Hepatocyte (in vitro differentiated cells): ENCODE data around the gene MMD. TPM values are rescaled to one million over a fixed set of nuclear protein-coding genes. Genes with fewer than 3 reads are reported as not detected.

Source experiments
- DNase-seq: peaks from one replicate; pipeline ENCODE4 v3.0.0-alpha.2; 2016; ENCODE audit warnings: low spot score
- H2AFZ ChIP-seq: fragments of 200-600 bp; sonication (generic); 2 replicates; pipeline ENCODE4 v1.6.0; 2016; ENCODE audit warnings: antibody characterized with exemption, mild to moderate bottlenecking
- H3K27ac ChIP-seq: fragments of 200-600 bp; sonication (generic); 2 replicates; pipeline ENCODE4 v1.5.1; 2016; ENCODE audit warnings: mild to moderate bottlenecking
- H3K27me3 ChIP-seq: fragments of 200-600 bp; sonication (generic); 2 replicates; pipeline ENCODE4 v1.6.1; 2016
- H3K36me3 ChIP-seq: fragments of 200-600 bp; sonication (generic); replicated peaks from 2 replicates; pipeline ENCODE4 v1.5.1; 2016; ENCODE audit warnings: low read depth; ENCODE audit not compliant: insufficient read depth
- H3K4me1 ChIP-seq: fragments of 200-600 bp; sonication (generic); 2 replicates; pipeline ENCODE4 v1.5.1; 2016; ENCODE audit warnings: mild to moderate bottlenecking, moderate library complexity; ENCODE audit not compliant: insufficient read depth
- H3K4me2 ChIP-seq: fragments of 200-600 bp; sonication (generic); 2 replicates; pipeline ENCODE4 v1.6.0; 2016
- H3K4me3 ChIP-seq: fragments of 200-600 bp; sonication (generic); 2 replicates; pipeline ENCODE4 v1.5.1; 2016; ENCODE audit warnings: mild to moderate bottlenecking
- H3K79me2 ChIP-seq: fragments of 200-600 bp; sonication (generic); 2 replicates; pipeline ENCODE4 v1.6.0; 2017; ENCODE audit warnings: mild to moderate bottlenecking
- H3K9me2 ChIP-seq: fragments of 200-600 bp; sonication (generic); replicated peaks from 2 replicates; pipeline ENCODE4 v1.6.0; 2017; ENCODE audit warnings: mild to moderate bottlenecking; ENCODE audit not compliant: insufficient read depth
- H3K9me3 ChIP-seq: fragments of 200-600 bp; sonication (generic); 2 replicates; pipeline ENCODE4 v1.5.1; 2016; ENCODE audit warnings: low read depth, mild to moderate bottlenecking
- H4K20me1 ChIP-seq: fragments of 200-600 bp; sonication (generic); 2 replicates; pipeline ENCODE4 v1.6.0; 2016; ENCODE audit warnings: mild to moderate bottlenecking; ENCODE audit not compliant: insufficient read depth, poor library complexity, severe bottlenecking
- EZH2 ChIP-seq: fragments of 200-600 bp; sonication (generic); IDR thresholded peaks from 2 replicates; pipeline ENCODE4 v1.6.1; 2016; ENCODE audit warnings: antibody characterized with exemption, mild to moderate bottlenecking, borderline replicate concordance
- EZH2phosphoT487 ChIP-seq: fragments of 200-600 bp; sonication (generic); IDR thresholded peaks from one replicate; pipeline ENCODE4 v1.6.1; 2018; ENCODE audit warnings: antibody characterized with exemption, mild to moderate bottlenecking, low read depth, moderate library complexity; ENCODE audit not compliant: unreplicated experiment, severe bottlenecking
- WGBS: methylation state at CpG from one replicate; pipeline ENCODE4 v1.1.6; 2016; ENCODE audit warnings: low lambda C conversion rate; ENCODE audit errors: missing lambda C conversion rate; 5-methylcytosine and 5-hydroxymethylcytosine counted together
- polyA plus RNA-seq: library from polyadenylated mRNA; unstranded; fragments of >200 nt; fragmentation: Nextera tagmentation; extraction: Ambion mirVana; gene quantifications from 2 replicates; pipeline ENCODE4 v1.2.1, GENCODE V29; 2016
- total RNA-seq: library from RNA; depleted of rRNA; stranded (reverse); fragments of >200 nt; gene quantifications from 2 replicates; pipeline ENCODE4 v1.2.3, GENCODE V29; 2014
- TF ChIP-seq, protein P1 (sequence below): fragments of 200-600 bp; sonication (generic); IDR thresholded peaks from 2 replicates; pipeline ENCODE4 v1.5.1; 2016; ENCODE audit warnings: antibody characterized with exemption, mild to moderate bottlenecking; ENCODE audit not compliant: poor library complexity

MMD gene
- total and polyA plus RNA-seq, 2 experiments from 2014 or later, result 26.9 to 29.5 TPM

DNA sequence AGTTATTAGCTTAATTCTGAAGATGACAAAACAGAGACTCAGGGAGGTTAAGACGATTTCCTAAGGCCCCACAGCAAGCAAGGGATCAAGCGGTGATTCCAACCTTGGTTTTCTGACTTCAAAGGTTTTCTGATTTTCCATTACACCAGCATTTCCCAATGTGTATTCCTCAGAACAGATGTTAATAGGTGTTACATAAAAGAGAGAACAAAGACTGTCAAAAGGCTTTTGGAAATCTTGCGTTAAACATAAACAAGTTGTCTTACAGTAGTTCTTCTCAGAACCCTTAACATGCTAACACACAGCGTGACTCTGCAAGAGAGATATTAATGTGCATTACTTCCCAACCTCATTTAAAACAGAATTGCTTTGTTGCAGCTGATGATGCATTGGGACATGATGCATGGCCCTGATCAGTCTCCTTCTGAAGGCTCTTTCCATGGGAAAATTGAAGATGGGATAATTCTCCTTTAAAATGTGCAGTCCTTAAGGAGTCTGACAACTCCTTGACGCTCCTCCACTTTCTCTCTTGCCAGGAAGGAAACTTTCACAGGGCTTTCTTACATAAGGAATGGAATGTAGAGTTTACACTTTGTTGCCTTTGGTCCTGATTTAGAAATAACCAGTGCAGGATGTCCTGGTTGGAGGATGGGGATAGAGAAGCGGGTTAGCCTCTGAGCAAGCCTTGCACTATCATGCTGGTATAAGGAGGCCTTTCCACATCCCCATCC, 21.5 kb upstream of the MMD start:
- peak overlapping the region; percentile 83 for H3K27ac ChIP-seq
- no peak for TF ChIP-seq EZH2
- TF ChIP-seq EZH2phosphoT487, result no peak
- TF ChIP-seq, protein P1, sequence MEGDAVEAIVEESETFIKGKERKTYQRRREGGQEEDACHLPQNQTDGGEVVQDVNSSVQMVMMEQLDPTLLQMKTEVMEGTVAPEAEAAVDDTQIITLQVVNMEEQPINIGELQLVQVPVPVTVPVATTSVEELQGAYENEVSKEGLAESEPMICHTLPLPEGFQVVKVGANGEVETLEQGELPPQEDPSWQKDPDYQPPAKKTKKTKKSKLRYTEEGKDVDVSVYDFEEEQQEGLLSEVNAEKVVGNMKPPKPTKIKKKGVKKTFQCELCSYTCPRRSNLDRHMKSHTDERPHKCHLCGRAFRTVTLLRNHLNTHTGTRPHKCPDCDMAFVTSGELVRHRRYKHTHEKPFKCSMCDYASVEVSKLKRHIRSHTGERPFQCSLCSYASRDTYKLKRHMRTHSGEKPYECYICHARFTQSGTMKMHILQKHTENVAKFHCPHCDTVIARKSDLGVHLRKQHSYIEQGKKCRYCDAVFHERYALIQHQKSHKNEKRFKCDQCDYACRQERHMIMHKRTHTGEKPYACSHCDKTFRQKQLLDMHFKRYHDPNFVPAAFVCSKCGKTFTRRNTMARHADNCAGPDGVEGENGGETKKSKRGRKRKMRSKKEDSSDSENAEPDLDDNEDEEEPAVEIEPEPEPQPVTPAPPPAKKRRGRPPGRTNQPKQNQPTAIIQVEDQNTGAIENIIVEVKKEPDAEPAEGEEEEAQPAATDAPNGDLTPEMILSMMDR, result no peak
- H3K79me2 ChIP-seq, result no peaks in the 10 kb centered on the region
- DNase-seq, result no peak
- H3K4me1 ChIP-seq, result peaks cover 38% of the 10 kb centered on the region
- H3K4me2 ChIP-seq, result no peak overlapping the region
- H3K9me3 ChIP-seq, result no peaks in the 10 kb centered on the region
- no peaks in the 10 kb centered on the region for H3K27me3 ChIP-seq
- no peaks in the 10 kb centered on the region for H3K9me2 ChIP-seq
- no peaks in the 10 kb centered on the region for H3K36me3 ChIP-seq
- H2AFZ ChIP-seq, result no peak overlapping the region
- no peaks in the 10 kb centered on the region for H4K20me1 ChIP-seq
- no peak overlapping the region for H3K4me3 ChIP-seq
- 62% methylated on average over 6 of the region's 6 CpGs for WGBS

DNA sequence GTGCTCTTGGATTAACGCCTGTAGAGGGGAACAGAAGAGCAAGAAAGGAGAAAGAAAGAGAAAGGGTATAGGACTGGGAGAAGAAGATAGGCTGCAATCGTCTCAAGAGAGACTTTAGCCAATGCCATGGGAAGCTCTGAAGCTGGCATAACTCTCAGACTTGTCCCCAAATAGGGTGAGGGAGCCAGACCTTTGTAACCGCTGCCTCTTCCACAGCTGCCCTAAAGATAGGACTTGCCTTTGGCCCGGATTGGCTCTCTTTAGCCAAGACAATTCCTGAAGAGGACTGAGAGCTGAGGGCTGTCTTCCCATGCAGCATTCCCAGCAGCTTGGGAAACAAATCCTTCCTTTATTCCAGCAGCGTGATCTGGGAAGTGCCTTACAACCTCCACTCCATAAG, 20.8 kb upstream of the MMD start:
- 73% methylated on average over 5 of the region's 5 CpGs for WGBS
- Histone ChIP-seq H3K4me1 (peaks cover 38% of the 10 kb centered on the region), H3K27ac (peak overlapping the region; percentile 24), H3K4me2 (no peak overlapping the region), H3K4me3 (no peak overlapping the region), H2AFZ (no peak overlapping the region), H3K79me2 (no peaks in the 10 kb centered on the region), H3K36me3 (no peaks in the 10 kb centered on the region), H3K9me3 (no peaks in the 10 kb centered on the region), H3K27me3 (no peaks in the 10 kb centered on the region), H3K9me2 (no peaks in the 10 kb centered on the region), H4K20me1 (no peaks in the 10 kb centered on the region)
- no peak for TF ChIP-seq EZH2phosphoT487
- TF ChIP-seq, protein P1, result no peak
- no peak for DNase-seq

DNA sequence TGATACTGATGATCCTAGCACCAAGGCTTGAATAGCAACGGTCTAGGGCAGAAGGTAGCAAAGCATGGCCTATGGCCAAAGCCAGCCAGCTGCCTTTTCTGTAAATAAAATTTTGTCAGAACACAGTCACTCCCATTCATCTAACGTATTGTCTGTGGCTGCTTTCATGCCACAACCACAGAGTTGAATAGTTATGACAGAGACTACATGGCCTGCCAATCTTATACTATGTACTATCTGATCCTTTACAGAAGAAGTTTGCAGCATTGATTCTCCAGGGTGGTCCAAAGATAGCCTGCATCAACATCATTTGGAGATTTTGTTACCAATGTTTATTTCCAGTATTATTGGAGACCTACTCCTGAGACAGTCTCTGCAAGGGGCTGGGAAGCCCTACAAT, 19.9 kb upstream of the MMD start:
- no peak for DNase-seq
- H3K4me3 ChIP-seq, result no peak overlapping the region
- TF ChIP-seq, protein P1, result no peak
- TF ChIP-seq EZH2phosphoT487 (no peak), EZH2 (no peak)
- no peaks in the 10 kb centered on the region for H3K27me3 ChIP-seq
- no peaks in the 10 kb centered on the region for H3K9me3 ChIP-seq
- no peaks in the 10 kb centered on the region for H3K79me2 ChIP-seq
- H3K9me2 ChIP-seq, result no peaks in the 10 kb centered on the region
- H3K4me2 ChIP-seq, result no peak overlapping the region
- no peaks in the 10 kb centered on the region for H3K36me3 ChIP-seq
- no peak overlapping the region for H2AFZ ChIP-seq
- no peaks in the 10 kb centered on the region for H4K20me1 ChIP-seq
- WGBS, result 47% methylated on average over 2 of the region's 2 CpGs
- H3K27ac ChIP-seq, result no peak overlapping the region
- peaks cover 44% of the 10 kb centered on the region for H3K4me1 ChIP-seq

DNA sequence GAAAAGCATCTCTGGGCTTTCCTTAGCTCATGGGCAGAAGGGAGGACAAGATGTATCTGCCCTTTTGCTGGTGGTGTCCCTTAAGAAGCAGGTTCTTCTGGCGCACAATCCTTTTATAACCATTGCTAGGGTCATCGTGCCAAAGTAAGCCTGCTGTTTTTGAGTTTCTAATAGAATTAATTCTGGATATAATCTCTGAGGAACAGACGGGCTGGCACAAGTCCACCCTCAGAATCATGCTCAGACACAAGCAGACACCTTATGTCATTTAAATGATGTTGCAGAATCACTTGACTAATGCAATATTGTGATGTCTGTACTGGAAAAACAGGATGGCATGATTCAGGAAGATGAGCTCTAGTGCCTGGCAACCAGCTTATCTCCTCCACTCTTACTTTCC, 18.8 kb upstream of the MMD start:
- H3K9me2 ChIP-seq, result no peaks in the 10 kb centered on the region
- H3K9me3 ChIP-seq, result no peaks in the 10 kb centered on the region
- no peaks in the 10 kb centered on the region for H3K36me3 ChIP-seq
- no peak overlapping the region for H2AFZ ChIP-seq
- H4K20me1 ChIP-seq, result no peaks in the 10 kb centered on the region
- TF ChIP-seq, protein P1, result no peak
- TF ChIP-seq EZH2, result no peak
- 87% methylated on average over 3 of the region's 3 CpGs for WGBS
- no peak overlapping the region for H3K4me3 ChIP-seq
- no peaks in the 10 kb centered on the region for H3K79me2 ChIP-seq
- H3K27me3 ChIP-seq, result no peaks in the 10 kb centered on the region
- no peak for DNase-seq
- H3K4me1 ChIP-seq, result peaks cover 33% of the 10 kb centered on the region
- no peak overlapping the region for H3K27ac ChIP-seq
- H3K4me2 ChIP-seq, result no peak overlapping the region
